Measurements from ENCODE around the gene OCSTAMP. TPM values are rescaled to one million over a fixed set of nuclear protein-coding genes. Genes with fewer than 3 reads are reported as not detected.

The OCSTAMP gene
- total RNA-seq, 1 experiment from 2014 or later = not detected

DNA sequence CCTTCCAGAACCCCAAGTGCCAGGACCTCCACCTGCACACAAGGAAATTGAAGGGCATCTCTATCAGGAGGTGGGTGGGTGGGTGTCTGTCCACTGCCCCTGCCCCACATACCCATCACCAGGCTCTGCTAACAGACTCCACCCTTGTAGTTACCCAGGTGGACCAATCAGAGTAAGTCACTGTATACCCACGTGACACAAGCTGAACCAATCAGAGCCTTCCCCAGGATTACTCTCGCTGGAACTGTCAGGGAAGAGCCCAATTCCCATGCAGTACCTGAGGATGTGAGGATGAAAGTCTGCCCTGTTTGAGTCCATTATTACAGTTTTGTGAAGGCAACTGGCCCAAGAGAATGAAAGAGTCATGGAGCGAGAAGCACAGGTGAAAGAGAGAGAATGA is 4.2 kb downstream of the OCSTAMP start:
- H3K9me3 ChIP-seq (ENCODE audit: control insufficient read depth, insufficient read depth, low read depth, low read length) = no peaks in the 10 kb centered on the region
- H3K4me1 ChIP-seq (ENCODE audit: control insufficient read depth, insufficient read depth, low read length) = no peaks in the 10 kb centered on the region
- no TSS peak for BruUV-seq (replicated peaks)
- no peak for ATAC-seq
- TF ChIP-seq, protein P1, sequence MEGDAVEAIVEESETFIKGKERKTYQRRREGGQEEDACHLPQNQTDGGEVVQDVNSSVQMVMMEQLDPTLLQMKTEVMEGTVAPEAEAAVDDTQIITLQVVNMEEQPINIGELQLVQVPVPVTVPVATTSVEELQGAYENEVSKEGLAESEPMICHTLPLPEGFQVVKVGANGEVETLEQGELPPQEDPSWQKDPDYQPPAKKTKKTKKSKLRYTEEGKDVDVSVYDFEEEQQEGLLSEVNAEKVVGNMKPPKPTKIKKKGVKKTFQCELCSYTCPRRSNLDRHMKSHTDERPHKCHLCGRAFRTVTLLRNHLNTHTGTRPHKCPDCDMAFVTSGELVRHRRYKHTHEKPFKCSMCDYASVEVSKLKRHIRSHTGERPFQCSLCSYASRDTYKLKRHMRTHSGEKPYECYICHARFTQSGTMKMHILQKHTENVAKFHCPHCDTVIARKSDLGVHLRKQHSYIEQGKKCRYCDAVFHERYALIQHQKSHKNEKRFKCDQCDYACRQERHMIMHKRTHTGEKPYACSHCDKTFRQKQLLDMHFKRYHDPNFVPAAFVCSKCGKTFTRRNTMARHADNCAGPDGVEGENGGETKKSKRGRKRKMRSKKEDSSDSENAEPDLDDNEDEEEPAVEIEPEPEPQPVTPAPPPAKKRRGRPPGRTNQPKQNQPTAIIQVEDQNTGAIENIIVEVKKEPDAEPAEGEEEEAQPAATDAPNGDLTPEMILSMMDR (IDR thresholded peaks at IDR 0.05) = no peak
- TF ChIP-seq POLR2AphosphoS5 (IDR thresholded peaks at IDR 0.05; ENCODE audit: low read depth, low read length) = no peak
- TF ChIP-seq TCF7L2 (IDR thresholded peaks at IDR 0.05; ENCODE audit: low read depth, low read length) = no peak
- TF ChIP-seq, protein P2, sequence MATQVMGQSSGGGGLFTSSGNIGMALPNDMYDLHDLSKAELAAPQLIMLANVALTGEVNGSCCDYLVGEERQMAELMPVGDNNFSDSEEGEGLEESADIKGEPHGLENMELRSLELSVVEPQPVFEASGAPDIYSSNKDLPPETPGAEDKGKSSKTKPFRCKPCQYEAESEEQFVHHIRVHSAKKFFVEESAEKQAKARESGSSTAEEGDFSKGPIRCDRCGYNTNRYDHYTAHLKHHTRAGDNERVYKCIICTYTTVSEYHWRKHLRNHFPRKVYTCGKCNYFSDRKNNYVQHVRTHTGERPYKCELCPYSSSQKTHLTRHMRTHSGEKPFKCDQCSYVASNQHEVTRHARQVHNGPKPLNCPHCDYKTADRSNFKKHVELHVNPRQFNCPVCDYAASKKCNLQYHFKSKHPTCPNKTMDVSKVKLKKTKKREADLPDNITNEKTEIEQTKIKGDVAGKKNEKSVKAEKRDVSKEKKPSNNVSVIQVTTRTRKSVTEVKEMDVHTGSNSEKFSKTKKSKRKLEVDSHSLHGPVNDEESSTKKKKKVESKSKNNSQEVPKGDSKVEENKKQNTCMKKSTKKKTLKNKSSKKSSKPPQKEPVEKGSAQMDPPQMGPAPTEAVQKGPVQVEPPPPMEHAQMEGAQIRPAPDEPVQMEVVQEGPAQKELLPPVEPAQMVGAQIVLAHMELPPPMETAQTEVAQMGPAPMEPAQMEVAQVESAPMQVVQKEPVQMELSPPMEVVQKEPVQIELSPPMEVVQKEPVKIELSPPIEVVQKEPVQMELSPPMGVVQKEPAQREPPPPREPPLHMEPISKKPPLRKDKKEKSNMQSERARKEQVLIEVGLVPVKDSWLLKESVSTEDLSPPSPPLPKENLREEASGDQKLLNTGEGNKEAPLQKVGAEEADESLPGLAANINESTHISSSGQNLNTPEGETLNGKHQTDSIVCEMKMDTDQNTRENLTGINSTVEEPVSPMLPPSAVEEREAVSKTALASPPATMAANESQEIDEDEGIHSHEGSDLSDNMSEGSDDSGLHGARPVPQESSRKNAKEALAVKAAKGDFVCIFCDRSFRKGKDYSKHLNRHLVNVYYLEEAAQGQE (IDR thresholded peaks at IDR 0.05; ENCODE audit: insufficient read depth in 1 of 2, low read depth in 2 of 2, low read length in 1 of 2) = no peak
- TF ChIP-seq SIN3A (IDR thresholded peaks at IDR 0.05; ENCODE audit: borderline replicate concordance, insufficient read depth, low read depth, low read length) = no peak
- in situ Hi-C loops (cut with HindIII; ENCODE audit: low pct_unique_long_range_greater_than_20kb, low sequenced_read_pairs) (no loop called here), intact Hi-C loops (cut with micrococcal nuclease; ENCODE audit: unreplicated experiment) (no loop called here)
- H3K27me3 ChIP-seq (ENCODE audit: control insufficient read depth, insufficient read depth, low read length) = no peaks in the 10 kb centered on the region
- ChIA-PET CTCF (no interaction called here), POLR2A (no interaction called here)
- no peaks in the 10 kb centered on the region for H3K36me3 ChIP-seq (ENCODE audit: control insufficient read depth, insufficient read depth, low read length)
- H3K4me3 ChIP-seq (ENCODE audit: low read depth in 2 of 2, low read length in 2 of 2) = no peak overlapping the region
- DNase-seq (ENCODE audit: low read depth, low spot score) = no peak
- no peak overlapping the region for H3K27ac ChIP-seq (ENCODE audit: low read length)

DNA sequence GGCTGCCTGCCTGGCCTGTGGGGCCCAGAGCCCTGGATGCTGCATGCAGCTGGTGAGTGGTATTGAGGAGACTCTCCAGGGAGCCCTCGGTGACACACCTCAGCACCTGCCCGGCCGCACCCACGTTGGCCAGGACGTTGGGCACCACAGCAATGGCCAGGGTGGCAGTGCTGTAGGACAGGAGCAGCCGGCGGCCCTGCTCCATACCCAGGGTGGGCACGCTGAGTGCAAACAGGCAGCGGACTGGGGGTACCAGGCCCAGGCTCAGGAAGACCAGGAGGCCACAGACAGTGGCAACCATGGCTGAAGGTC is 4.7 kb downstream of the OCSTAMP start:
- Histone ChIP-seq H3K4me3 (ENCODE audit: low read depth in 2 of 2, low read length in 2 of 2) (no peak overlapping the region), H3K27ac (ENCODE audit: low read length) (no peak overlapping the region), H3K36me3 (ENCODE audit: control insufficient read depth, insufficient read depth, low read length) (no peaks in the 10 kb centered on the region), H3K4me1 (ENCODE audit: control insufficient read depth, insufficient read depth, low read length) (no peaks in the 10 kb centered on the region), H3K27me3 (ENCODE audit: control insufficient read depth, insufficient read depth, low read length) (no peaks in the 10 kb centered on the region), H3K9me3 (ENCODE audit: control insufficient read depth, insufficient read depth, low read depth, low read length) (no peaks in the 10 kb centered on the region)
- no TSS peak for BruUV-seq (replicated peaks)
- TF ChIP-seq SIN3A (IDR thresholded peaks at IDR 0.05; ENCODE audit: borderline replicate concordance, insufficient read depth, low read depth, low read length) = no peak
- TF ChIP-seq TCF7L2 (IDR thresholded peaks at IDR 0.05; ENCODE audit: low read depth, low read length) = no peak
- TF ChIP-seq POLR2AphosphoS5 (IDR thresholded peaks at IDR 0.05; ENCODE audit: low read depth, low read length) = no peak
- TF ChIP-seq, protein P1 (IDR thresholded peaks at IDR 0.05) = no peak
- TF ChIP-seq, protein P2 (IDR thresholded peaks at IDR 0.05; ENCODE audit: insufficient read depth in 1 of 2, low read depth in 2 of 2, low read length in 1 of 2) = no peak
- no peak for ATAC-seq
- intact Hi-C loops (cut with micrococcal nuclease; ENCODE audit: unreplicated experiment) (no loop called here), in situ Hi-C loops (cut with HindIII; ENCODE audit: low pct_unique_long_range_greater_than_20kb, low sequenced_read_pairs) (no loop called here)
- ChIA-PET CTCF (no interaction called here), POLR2A (no interaction called here)
- no peak for DNase-seq (ENCODE audit: low read depth, low spot score)

Data from Panc1 (cell line).